OCI-LY3 (cell line): ENCODE data around the gene DOCK1.

ENCODE experiments used
- EZH2phosphoT487 ChIP-seq: fragments of 200-600 bp; shearing (Covaris generic); IDR thresholded peaks from 2 replicates; pipeline ENCODE4 v1.6.1; 2018; ENCODE audit warnings: antibody characterized with exemption, mixed run types, low read depth
- TF ChIP-seq, protein P1 (sequence below): fragments of 200-600, 300-600 bp; sonication (generic); IDR thresholded peaks from 2 replicates; pipeline ENCODE4 v1.5.1; 2014; ENCODE audit warnings: antibody characterized with exemption, low read length, low read depth

DNA sequence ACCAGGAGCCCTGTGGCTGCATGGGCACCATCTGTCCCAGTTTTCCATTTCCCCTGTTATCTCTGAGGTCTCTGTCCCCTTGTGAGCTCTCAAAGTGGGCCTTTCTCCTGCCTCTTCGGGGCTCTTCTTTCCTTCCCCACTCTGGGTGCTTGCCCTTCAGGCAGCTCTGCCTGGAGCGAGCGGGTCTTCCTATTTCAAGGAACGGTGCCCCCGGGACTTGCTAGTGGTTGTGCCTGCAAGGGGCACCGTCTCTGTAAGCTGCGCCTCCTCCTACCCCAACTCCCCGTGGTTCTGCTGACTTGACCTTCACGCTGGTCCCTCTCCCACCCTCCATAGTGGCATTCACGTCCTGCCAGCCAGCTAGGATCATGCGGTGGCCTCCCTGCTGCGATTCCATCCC lies 110.1 kb downstream of the DOCK1 start:
- TF ChIP-seq, protein P1, sequence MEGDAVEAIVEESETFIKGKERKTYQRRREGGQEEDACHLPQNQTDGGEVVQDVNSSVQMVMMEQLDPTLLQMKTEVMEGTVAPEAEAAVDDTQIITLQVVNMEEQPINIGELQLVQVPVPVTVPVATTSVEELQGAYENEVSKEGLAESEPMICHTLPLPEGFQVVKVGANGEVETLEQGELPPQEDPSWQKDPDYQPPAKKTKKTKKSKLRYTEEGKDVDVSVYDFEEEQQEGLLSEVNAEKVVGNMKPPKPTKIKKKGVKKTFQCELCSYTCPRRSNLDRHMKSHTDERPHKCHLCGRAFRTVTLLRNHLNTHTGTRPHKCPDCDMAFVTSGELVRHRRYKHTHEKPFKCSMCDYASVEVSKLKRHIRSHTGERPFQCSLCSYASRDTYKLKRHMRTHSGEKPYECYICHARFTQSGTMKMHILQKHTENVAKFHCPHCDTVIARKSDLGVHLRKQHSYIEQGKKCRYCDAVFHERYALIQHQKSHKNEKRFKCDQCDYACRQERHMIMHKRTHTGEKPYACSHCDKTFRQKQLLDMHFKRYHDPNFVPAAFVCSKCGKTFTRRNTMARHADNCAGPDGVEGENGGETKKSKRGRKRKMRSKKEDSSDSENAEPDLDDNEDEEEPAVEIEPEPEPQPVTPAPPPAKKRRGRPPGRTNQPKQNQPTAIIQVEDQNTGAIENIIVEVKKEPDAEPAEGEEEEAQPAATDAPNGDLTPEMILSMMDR = no peak
- TF ChIP-seq EZH2phosphoT487 = no peak
